HT-29 (cell line): Measurements from ENCODE around the gene ELMO1. TPM values are rescaled to one million over a fixed set of nuclear protein-coding genes. Genes with fewer than 3 reads are reported as not detected.

Experiments used
- DNase-seq: peaks from one replicate; pipeline ENCODE4 v3.0.0-alpha.2; 2015; ENCODE audit warnings: low spot score
- total RNA-seq: library from RNA; depleted of rRNA; stranded (reverse); fragments of >200 nt; shearing (Covaris generic); gene quantifications from 2 replicates; pipeline ENCODE4 v1.2.3, GENCODE V29; 2014

Gene ELMO1
- total RNA-seq, 1 experiment from 2014 or later, result 0.41 TPM

DNA sequence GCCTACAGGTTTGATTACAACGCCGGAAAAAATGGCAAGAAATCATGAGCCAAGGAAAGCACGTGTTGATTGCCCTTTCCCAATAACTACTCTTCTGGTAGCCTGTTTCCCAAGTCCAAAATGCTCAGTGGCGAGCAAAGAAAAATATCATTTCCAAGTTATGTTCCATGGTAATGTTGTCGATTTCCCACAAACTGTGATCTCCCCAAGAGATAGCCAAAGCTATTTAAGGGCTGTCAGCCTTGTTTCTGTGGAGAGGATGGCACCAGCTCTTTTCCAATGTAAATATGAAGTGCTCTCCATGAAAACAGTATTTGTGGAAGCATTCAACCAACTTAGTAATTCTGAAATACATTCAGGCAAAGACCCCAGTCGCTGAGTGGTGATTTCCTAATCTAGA is 491.9 kb downstream of the ELMO1 start:
- no peak for DNase-seq

DNA sequence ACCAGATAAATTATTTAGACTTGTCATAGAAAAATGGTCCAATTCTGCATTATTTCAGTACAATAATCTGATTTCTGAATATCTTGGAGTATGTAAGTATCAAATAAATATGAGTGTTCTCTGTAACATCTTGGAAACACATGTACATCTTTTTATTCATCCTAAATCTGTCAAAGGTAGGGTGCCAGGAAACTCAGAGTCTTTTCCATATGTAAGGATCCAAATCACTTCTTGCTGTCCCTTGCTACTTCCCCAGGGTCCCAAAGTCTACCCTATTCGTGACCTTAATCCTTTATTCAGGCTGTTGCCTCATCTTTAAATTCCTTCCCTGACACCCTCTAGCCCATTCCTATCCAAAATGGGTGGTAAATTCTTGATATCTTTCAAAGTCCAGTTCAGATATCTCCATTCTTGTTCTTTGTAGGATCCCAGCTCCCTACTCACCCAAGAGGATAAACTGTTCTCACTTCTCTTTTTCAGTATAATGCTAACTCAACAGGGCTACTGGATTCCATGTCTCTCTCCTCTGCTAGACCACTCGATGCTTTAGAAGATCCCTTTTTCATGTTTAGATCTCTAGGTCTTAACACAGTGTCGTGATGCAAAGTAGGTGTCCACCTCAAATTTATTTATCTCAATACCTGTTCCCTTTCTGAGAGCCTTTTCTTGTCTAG is 493.1 kb downstream of the ELMO1 start:
- DNase-seq, result no peak

DNA sequence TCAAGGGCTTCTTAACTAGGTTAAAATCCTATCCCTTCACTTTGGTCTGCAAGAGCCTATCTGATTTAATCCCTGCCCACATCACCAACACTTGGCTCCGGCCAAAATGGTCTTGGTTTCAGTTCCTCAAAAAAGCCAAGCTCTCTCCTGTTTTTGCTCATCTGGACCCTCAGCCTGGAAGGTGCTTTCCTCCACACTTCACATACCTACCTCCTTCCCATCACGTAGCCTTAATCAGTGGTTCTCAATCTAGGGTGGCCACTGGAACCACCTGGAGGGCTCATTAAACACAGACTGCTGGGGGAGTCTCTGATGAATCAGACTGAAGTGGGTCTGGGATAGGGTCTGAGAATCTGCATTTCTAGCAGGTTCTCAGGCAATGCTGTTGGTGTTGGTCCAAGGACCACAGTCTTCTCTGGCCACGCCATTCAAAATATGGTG is 497.4 kb downstream of the ELMO1 start:
- DNase-seq, result no peak

DNA sequence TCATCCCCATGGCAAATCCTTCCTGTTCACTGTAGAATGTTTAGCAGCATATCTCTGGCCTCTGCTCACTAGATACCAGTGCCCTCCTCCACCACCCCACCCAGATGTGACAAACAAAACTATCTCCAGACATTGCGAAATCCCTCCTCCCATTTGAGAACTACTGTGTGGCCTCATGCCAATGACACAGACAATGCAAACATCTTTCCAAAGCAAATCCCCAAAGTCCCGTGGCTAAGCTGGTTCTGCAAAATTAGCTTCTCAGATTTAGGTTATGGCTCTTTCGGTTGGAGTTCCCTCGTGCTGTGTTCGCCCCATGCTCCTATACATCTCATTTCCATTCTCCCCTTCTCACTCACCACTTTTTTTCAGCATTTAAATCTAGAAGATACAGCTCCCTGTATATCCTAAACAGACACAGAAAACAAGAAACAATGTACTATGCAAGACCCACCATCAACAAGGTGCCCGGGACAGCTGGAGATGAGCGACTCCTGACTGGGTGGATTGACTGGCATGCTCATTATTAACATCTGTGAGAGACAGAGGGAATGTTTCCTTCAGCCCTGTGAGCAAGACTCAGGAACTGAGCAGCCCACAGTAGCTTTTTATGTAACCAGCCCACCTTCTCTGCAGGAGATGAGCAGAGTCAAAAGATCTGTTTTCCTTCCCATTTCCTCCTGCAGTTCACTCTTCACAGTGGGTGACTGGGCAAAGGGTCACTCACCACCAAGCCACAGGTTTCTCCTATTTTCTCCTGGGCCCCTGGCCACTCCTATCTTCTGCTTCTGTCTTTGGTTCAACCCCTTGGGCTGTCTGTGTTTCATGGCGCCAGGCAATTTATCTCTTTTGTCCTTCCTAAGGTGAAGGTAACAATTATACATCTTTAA is 498.7 kb downstream of the ELMO1 start:
- DNase-seq, result no peak

DNA sequence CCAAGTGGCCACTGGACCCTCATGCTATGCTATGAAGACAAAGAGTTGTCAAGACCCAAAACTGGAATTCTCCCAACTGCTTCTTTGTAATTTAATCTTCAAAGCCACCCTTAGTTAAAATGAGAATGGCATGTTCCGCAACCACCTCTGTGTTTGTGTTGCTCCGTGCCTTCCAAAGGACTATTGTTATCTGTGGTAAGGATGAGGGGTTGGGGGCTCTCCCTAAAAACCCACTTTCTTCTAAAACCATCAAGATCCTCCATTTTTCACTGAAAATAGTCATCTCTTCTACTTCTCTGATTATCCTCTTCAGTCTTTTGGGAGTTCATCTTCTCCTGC is 502.3 kb downstream of the ELMO1 start:
- DNase-seq, result peak; percentile 5

DNA sequence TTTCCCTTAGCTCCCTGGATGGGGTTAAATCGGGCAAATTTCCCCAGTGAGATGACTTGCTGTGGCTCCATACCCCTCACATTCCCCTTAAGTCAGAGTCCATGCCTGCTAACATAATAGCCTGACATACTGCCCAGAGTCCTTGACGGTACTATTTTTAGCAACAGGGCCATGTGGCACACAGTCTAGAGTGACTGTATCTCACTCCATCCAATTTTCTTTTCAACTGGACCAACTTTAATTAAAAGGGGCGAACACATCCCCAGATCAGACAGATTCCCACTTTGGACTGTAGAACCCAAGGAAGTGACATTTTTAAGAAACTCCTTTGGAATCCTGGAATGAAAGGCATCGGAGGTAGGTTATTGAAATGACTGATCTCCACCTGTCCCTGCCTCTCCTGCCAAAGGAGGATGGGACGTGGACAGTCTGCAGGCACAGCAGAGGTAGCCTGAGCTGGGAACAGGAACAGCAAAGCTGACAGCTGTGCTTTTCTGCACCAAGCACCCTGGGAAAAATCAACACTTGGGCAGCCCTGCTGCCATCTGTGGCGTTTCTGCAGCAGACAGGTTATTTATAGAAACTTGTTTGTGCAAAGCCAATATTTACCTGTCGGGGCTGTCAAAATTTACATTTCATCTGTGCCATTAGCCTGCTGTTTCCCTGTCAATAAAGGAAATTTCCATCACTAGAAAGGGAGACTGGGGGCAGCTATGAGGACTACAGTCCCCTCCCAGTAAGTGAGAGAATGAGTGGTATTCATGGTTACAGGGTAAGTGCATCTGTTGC is 502.9 kb downstream of the ELMO1 start:
- peak; percentile 17 for DNase-seq

DNA sequence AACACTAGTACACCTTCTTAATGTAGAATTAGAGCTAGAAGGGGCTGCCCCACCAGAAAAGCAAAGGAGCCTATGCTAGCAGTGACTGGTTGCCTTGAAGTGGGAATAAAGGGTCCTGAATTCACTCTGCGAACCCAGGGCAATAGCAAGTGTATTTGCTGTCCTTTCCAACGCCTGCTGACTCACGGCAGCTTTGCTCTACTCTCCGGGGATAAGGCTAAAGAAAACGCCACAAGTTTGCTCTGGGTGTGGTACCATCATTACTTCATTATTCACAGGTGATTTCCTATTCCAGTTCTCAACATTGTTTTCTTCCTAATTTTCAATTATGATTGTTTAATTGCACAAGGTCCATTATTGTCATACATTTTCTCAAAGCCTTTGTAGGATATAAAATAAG is 503.8 kb downstream of the ELMO1 start:
- no peak for DNase-seq

DNA sequence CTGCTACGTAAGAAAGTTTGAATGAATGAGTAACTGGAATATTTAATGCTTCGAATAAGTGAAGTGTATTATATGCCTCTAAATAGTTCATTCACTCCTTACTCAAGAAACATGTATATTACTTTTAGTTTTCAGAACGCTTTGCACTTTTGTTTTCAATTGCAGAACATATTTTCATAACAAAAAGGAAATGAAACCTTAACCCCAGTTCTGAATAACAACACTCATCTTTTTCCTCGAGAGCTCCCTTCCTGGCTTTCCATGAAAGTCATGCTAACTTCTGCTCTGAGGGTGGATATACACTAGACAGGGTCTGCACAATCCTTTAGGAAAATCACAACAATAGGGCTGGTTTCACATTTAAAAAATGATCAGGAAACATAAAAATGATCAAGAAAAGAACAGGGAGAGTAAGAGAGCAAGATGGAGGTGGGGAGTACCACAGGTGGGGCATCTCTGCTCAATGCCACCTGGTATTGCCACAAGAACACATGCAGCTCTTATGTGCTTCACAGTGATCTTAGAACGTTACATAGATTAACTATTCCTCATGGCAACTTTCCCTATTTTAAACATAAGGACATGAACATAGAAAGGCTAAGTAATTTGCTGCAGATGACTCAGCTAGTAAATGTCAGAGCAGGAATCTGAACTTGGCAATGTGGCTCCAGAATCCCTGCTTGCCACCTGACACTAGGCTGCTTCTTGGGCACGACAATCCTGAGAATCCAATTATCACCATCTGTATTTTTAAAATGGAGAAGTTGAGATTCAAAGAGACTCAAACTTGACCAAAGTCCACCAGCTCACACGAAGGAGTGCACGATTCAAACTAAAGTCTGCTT is 504.9 kb downstream of the ELMO1 start:
- no peak for DNase-seq

DNA sequence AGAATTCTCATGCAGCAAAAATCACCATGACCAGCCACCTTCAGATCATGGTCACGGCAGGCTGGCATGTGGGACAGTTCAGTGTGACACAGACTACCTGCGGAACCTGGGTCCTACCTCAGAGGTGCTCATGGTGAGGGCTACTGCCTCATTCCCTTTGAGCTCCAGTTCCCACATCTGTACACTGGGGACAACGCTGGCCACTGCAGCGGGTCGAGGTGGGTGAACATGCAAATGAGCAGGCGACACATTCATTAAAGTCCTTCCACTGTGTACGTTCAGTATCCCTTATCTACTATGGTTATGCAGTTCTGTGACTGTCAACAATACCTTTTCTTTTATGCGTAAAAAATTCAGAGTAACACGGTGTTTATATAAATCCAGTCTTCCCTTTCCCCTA is 505.7 kb downstream of the ELMO1 start:
- no peak for DNase-seq

DNA sequence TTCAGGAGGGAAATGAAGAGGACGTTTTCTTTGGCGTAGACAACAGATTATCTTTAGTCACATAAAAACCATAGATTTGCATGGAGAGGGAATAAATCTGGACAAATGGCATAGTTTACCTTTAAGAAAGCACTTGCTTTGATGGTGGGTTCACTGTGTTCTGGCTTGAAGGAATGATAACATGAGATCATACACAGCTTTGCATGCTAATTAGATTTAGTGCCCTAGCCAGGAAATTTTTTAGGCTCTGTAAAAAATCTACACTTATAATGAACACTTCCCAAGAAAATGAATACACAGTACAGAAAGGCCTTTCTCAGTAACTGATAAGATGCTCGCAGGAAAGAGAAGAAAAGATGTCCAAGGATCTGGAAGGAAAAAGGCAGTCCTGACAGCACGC is 506.1 kb downstream of the ELMO1 start:
- DNase-seq, result no peak

DNA sequence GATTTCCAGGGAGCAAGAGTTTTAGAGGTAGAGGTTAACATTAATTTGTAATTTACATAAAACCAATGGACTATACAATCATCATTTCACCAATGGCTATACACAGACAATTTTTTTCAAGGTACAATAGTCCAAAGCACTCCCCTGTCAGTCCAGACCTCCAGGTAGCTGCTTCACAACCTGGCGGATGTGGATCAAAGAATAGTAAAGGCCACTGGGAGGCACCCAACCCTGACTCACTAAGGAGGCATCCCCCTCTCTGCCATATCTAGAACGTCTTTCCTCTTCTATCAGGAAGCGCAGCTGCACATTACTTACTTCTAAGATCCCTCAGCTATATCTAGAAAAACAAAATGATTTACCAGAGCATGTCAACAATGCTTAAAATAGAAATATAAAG is 506.6 kb downstream of the ELMO1 start:
- DNase-seq, result no peak

DNA sequence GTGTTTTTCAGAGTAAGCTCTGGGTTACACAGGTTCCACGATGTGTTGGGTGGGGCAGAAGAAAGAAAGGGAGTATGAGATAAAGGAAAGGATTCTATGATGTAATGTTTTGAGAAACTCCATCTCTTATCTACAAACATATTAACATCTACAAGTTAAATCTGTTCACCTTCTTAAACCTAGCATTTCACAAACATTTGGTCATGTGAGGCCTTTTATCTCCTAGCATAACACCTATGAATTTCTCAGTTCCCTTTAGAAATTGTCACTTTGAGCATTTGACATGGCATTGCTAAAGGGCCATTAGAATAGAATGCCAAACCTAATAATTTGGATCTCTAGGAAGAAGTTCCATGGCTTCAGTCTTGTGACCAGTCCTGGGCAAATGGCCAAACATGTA is 507.3 kb downstream of the ELMO1 start:
- no peak for DNase-seq

DNA sequence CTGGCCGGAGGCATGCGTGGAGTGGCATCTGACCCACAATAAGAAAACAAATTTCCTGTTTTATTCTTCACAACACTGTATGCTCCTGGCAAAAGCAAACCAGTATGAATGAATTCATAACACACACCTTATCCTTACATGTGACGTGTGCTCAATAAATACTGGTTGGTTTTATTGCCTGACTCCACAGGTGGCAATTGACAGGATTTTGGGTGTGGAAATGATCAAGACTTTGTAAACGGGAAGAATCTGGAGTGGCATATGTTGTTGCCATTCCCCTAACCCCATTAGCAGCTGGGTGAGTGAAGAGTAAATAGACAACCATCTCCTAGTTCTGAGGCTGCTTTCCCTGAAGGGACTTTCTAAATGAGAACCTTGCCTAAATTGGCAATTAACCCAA is 508.8 kb downstream of the ELMO1 start:
- DNase-seq, result no peak

DNA sequence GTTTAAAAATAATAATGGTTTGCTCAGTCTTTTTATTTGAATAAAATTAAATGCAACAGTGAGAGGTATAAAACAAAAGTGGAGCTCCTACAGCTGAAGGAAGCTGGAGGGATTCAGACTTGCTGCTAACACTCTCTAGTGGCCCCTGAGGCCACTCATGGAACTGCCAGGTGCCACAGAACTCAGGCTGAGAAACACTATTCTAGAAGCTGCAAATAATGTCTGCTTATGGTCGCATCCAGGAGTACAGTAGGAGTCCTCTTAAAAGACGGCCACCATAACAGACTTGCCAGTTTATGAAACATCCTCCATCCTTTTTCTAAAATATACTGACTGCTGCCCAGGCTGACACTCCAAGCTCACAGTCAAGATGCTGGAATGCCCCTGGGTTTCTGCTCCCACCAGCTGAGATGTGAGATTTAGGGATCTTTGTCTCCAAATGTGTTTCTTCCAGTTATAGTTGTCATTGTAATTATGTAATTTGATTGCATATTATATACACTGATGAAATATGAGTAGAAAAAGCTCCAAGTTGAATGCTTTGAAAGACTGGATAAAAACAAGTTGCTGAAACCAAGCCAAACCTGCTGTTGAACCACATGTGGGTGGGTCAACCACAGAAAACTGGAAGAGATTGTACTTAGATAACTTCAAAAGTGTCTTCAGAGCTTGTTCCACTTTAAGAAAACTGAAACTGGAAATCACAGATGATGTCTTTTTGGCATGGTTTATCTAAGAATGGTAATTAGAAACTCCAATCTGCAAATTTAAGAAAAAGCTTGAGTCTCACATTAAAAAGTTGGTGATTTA is 510.7 kb downstream of the ELMO1 start:
- DNase-seq, result peak; percentile 11

DNA sequence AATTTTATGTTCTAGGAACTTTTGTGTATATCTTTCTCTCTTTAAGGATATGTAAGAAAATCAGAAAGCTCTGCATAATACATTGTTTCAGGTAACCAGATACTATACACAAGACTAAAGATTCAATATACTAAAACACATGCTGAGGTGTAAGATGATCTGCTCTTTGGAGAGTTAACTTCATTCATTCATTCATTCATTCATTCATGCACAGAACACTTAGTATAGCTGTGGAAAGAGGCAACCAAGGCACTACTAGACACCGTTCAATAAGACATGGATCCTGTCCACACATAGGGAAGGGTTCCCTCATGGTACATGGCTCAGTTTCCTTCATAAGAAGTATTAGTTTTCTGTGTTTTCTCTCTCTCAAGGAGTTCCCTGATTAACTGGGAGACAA is 516.8 kb downstream of the ELMO1 start:
- no peak for DNase-seq

DNA sequence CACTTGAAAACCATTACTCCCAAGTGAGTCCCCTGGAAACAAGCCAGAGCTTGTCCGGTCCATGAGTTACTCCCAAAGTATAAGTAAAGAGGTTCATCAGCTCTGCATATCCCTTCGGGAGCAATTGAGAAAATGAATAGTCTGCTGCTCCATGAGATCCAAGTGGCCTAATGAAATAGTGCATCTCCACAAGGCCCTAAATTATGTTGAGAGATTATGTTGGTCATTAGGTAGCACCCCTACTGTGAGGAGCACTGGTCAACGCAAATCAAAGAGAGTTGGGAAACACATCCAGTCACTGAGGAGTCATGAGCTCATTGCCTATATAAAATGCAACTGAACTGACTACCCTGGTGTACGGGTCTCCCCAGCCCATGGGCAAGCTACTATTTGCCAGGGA is 518.9 kb downstream of the ELMO1 start:
- DNase-seq, result no peak

DNA sequence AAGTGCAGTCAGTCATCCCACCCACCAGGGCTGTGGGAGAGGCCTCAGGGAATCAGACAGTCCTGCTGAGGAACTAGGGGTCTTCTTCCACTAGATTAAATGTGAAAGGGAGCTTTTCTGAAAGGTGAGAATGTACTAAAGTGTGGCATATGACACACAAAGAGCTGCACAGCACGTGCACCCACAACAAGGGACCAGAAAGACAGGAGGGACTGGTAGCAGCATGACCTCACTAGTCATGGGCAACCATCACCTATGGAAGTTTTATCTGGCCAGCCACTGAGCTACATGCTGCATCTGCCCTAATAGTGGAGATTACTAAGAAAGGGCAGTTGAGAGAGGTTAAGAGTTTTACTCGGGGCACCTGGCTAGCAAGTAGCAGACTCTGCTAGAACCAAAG is 519.9 kb downstream of the ELMO1 start:
- DNase-seq, result no peak

DNA sequence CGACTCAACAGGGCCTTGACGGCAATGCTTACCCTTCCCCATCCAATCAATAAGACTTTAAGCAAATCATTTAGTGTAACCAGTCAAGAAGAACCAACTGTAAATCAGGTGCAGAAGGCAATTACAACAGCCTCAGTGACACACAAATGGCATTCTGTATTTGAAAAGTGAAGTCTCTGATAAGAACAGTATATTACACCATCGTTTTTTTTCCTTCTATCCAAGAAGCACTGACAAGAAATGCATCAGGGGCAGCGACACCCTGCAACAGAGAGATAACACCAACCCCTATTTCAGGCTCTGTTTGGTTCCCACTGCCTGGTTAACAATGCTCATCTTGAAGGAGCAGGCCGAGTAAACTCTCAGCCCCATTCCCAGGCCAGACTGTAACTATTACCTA is 520.4 kb downstream of the ELMO1 start:
- no peak for DNase-seq

DNA sequence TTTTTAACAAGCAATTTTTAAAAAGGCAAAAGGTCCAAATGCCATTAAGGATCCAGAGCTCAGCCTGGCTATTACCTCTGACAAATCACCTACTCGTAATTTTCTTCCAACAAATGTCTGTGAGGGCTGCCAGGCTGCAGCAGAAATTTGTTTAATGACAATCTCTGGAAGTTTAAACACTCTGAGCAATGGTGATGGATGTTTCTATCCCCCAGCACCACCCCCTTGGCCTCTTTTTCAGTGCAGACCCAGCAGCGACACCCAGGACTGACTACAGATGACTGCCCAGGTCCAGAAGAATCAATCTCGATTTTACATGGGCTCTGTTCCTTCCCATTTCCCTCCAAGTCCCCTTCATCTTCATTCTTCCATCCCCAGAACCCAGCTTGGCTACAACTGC is 523.0 kb downstream of the ELMO1 start:
- no peak for DNase-seq

DNA sequence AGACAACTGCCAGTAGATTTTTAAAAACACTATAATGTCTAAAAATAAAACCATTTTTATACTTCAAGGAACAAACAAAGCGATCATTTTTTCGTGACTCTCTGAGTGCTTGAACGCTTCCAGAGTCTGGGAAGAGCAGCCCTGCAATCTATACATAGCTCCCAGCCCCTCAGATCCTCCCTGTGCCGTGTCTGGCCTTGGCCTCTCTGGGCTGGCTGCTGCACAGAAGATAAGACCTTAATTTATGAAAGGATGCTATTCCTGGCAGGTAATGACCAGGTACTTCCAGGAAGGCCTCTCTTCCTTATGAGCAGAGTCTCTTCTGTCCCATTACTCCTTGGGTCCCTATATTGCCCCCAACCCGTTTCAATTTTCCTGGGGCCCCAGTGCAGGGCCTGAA is 523.5 kb downstream of the ELMO1 start:
- DNase-seq, result no peak
